Adrenal gland (tissue), 12 donors: Measurements from ENCODE around the gene TTLL10. TPM values are rescaled to one million over a fixed set of nuclear protein-coding genes. Genes with fewer than 3 reads are reported as not detected.

ENCODE experiments used
- DNase-seq, 7 donors: peaks; one replicate each; pipeline ENCODE4 v3.0.0-alpha.2; 2019 to 2020
- H3K27ac ChIP-seq, 5 donors: fragments of 200-600 bp; sonication (generic) in 4 of 5; 1 replicate in 3 of 5; 2 replicates in 2 of 5; pipeline versions ENCODE4 v1.5.1 to v1.8.0; 2016 to 2020; ENCODE audit warnings: mild to moderate bottlenecking in 1 of 5
- H3K27me3 ChIP-seq: fragments of 200-600 bp; 2 replicates; pipeline ENCODE4 v1.8.0; 2021
- H3K36me3 ChIP-seq, 2 donors: fragments of 200-600 bp; replicated peaks in 1 of 2; 1 replicate in 1 of 2; 2 replicates in 1 of 2; pipeline versions ENCODE4 v1.5.1 to v1.8.0; 2018 to 2022
- H3K4me1 ChIP-seq, 2 donors: fragments of 200-600 bp; replicated peaks in 1 of 2; 1 replicate in 1 of 2; 2 replicates in 1 of 2; pipeline versions ENCODE4 v1.5.1 to v1.8.0; 2018 to 2021
- H3K4me3 ChIP-seq, 4 donors: fragments of 200-600 bp; sonication (generic) in 3 of 4; one replicate each; pipeline ENCODE4 v1.5.1; 2016 to 2018
- H3K9me3 ChIP-seq, 3 donors: fragments of 200-600 bp; sonication (generic) in 1 of 3; replicated peaks in 1 of 3; 1 replicate in 2 of 3; 2 replicates in 1 of 3; pipeline versions ENCODE4 v1.5.1 to v1.8.0; 2016 to 2021
- POLR2A ChIP-seq, 2 donors: fragments of 450-650 bp; IDR thresholded peaks; one replicate each; pipeline ENCODE4 v1.6.1; 2017; ENCODE audit warnings: antibody characterized with exemption in 2 of 2, mild to moderate bottlenecking in 2 of 2, moderate library complexity in 1 of 2
- WGBS, 4 donors: extraction: QIAGEN DNeasy Blood & Tissue Kit in 2 of 4; methylation state at CpG; one replicate each; pipeline versions ENCODE4 v1.1.5 to v1.1.7; 2013 to 2017; 5-methylcytosine and 5-hydroxymethylcytosine counted together
- intact Hi-C, 2 donors: fragments of 100-400 bp; cut with DNase I; formaldehyde crosslinking; loops; one replicate each; pipeline versions ENCODE4 v1.14.1 to v1.15.0; 2022 to 2023
- polyA plus RNA-seq, 3 donors: library from polyadenylated mRNA; stranded (reverse); fragments of 200-250 nt in 2 of 3; fragments of 350-450 nt in 1 of 3; fragmentation: Illumina TruSeq in 1 of 3; extraction: RNeasy Lipid Tissue Mini Kit (QIAGEN cat#74804) in 1 of 3; gene quantifications; one replicate each; pipeline ENCODE4 v1.2.3, GENCODE V29; 2013 to 2014
- total RNA-seq, 9 donors: library from RNA; depleted of rRNA in 4 of 9; stranded (reverse); fragments of >200 nt in 4 of 9; fragments of 120-200 nt in 1 of 9; fragmentation: NEBNext Ultra II Directional in 1 of 9; extraction: Animal tissue kit (Norgen Biotek cat#: 25700) in 1 of 9; gene quantifications; one replicate each; pipeline versions ENCODE4 v1.1.0 to v1.2.4, GENCODE V29; 2013 to 2023
- TF ChIP-seq, protein P1 (sequence below), 6 experiments: fragments of 450-650 bp in 4 of 6; fragments of 200-600 bp in 2 of 6; sonication (generic) in 1 of 6; IDR thresholded peaks; 1 replicate in 5 of 6; 2 replicates in 1 of 6; pipeline versions ENCODE4 v1.5.1 to v1.8.0; 2016 to 2021; ENCODE audit warnings: antibody characterized with exemption in 6 of 6, mild to moderate bottlenecking in 2 of 6, moderate library complexity in 1 of 6
- donor health status: healthy with polysubstance abuse.
- donor health status: Bipolar disorder and iron deficiency.
- donor health status: DM: yes; HTN: yes; CAD: no.
- donor health status: DM: no; HTN: no; CAD: no.
- donor health status: DM: no; HTN: no; CAD: no.
- donor health status: DM: yes; HTN: yes; CAD: no.

TTLL10 gene
- total and polyA plus RNA-seq, 12 donors: 0.32 to 0.44 TPM; not detected in 10

DNA sequence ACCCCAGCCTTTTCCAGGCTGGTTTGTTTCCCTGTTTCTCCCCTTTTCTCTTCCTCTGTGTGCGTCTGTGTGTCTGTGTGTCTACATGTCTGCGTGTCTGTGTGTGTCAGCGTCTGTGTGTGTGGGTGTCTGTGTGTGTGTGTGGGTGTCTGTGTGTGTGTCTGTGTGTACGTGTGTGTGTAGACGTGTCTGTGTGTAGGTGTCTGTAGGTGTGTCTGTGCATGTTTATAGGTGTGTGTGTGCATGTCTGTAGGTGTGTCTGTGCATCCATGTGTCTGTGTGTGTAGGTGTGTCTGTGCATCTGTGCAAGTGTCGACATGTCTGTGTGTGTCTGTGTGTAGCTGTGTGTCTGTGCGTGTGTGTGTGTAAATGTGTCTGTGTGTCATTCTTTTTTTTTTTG lies 3.3 kb downstream of the TTLL10 start:
- Histone ChIP-seq H3K4me1 (no peaks in the 10 kb centered on the region), H3K27me3 (peaks cover 40% of the 10 kb centered on the region), H3K9me3 (no peaks in the 10 kb centered on the region), H3K4me3 (no peak overlapping the region), H3K27ac (no peak overlapping the region), H3K36me3 (no peaks in the 10 kb centered on the region)
- DNase-seq: no peak
- 53 to 75% (median 59%) methylated on average over 5 to 7 of the region's 7 CpGs for WGBS, 4 donors
- no peak for TF ChIP-seq POLR2A (IDR thresholded peaks at IDR 0.05)
- TF ChIP-seq, protein P1, sequence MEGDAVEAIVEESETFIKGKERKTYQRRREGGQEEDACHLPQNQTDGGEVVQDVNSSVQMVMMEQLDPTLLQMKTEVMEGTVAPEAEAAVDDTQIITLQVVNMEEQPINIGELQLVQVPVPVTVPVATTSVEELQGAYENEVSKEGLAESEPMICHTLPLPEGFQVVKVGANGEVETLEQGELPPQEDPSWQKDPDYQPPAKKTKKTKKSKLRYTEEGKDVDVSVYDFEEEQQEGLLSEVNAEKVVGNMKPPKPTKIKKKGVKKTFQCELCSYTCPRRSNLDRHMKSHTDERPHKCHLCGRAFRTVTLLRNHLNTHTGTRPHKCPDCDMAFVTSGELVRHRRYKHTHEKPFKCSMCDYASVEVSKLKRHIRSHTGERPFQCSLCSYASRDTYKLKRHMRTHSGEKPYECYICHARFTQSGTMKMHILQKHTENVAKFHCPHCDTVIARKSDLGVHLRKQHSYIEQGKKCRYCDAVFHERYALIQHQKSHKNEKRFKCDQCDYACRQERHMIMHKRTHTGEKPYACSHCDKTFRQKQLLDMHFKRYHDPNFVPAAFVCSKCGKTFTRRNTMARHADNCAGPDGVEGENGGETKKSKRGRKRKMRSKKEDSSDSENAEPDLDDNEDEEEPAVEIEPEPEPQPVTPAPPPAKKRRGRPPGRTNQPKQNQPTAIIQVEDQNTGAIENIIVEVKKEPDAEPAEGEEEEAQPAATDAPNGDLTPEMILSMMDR (IDR thresholded peaks at IDR 0.05): no peak
- intact Hi-C loops: no loop called here

DNA sequence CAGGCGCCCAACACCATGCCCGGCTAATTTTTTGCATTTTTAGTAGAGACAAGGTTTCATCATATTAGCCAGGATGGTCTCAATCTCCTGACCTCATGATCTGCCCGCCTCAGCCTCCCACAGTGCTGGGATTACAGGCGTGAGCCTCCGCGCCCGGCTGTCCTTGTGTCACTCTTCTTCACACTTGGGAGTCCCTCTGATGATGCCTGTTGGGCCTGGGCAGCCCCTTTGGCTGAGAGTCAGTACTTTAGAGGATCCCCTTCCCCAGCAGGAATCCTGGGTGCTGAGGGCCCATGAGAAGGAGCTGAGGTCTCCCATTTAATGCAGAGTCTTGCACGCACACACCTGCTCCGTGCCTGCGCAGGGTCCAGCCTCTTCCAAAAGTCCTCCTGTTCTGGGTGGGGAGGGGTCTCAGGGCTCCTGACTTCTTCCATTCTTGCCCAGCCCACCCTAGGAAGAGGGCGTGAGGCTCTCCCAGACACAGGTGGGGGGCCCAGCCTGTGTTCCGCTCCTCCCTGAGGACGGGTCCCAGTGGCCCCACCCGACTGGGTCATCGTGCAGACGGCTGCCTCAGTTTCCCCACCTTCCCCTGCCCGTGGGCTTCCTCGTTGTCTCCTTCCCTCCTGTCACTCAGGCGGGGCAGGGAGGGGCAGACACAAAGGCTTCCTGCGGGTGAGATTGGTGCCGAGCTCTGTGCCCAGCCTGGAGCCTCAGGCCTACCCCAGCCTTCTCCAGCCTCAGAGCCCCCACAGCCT lies 3.9 kb downstream of the TTLL10 start:
- TF ChIP-seq, protein P1 (IDR thresholded peaks at IDR 0.05): no peak
- no peak for TF ChIP-seq POLR2A (IDR thresholded peaks at IDR 0.05)
- WGBS, 4 donors: 66 to 86% (median 75%) methylated on average over 10 to 21 of the region's 21 CpGs
- Histone ChIP-seq H3K27me3 (peaks cover 34% of the 10 kb centered on the region), H3K36me3 (no peaks in the 10 kb centered on the region), H3K4me1 (no peaks in the 10 kb centered on the region), H3K9me3 (no peaks in the 10 kb centered on the region), H3K27ac (no peak overlapping the region), H3K4me3 (no peak overlapping the region)
- intact Hi-C loops: no loop called here
- peak in 1 of 7 donors; percentile 6 for DNase-seq

DNA sequence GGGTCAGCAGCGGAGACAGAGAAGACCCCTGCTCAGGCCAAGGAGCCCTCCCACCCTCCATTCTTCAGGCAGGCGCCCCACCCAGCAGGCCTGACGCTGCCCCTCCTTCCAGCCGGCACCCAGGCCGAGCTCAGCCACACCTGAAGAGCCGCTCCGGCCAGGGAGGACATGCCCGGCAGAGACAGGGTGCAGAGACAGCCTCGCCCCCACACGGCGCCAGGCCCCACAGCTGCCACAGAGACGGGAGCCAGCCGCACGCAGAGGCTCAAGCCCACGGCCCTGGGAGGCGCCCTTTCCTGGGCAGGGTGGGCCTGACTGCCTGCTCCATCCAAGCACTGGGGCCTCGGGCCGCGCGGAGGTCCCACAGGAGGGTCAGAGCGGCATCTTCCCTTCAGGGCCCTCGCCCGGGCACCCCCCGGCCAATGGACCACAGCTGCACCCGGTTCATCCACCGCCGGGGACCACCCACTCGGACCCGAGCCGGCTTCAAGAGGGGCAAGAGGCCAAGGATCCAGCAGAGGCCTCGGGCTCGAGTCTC lies 5.2 kb downstream of the TTLL10 start:
- Histone ChIP-seq H3K4me3 (no peak overlapping the region), H3K27ac (no peak overlapping the region), H3K27me3 (peaks cover 40% of the 10 kb centered on the region), H3K9me3 (no peaks in the 10 kb centered on the region), H3K4me1 (no peaks in the 10 kb centered on the region), H3K36me3 (no peaks in the 10 kb centered on the region)
- 81 to 85% (median 83%) methylated on average over 4 to 32 of the region's 32 CpGs; no CpG with 5 or more reads in 1 of the 4 donors for WGBS, 4 donors
- intact Hi-C loops: no loop called here
- no peak for TF ChIP-seq POLR2A (IDR thresholded peaks at IDR 0.05)
- TF ChIP-seq, protein P1 (IDR thresholded peaks at IDR 0.05): no peak
- DNase-seq: peak in 1 of 7 donors; percentile 4

DNA sequence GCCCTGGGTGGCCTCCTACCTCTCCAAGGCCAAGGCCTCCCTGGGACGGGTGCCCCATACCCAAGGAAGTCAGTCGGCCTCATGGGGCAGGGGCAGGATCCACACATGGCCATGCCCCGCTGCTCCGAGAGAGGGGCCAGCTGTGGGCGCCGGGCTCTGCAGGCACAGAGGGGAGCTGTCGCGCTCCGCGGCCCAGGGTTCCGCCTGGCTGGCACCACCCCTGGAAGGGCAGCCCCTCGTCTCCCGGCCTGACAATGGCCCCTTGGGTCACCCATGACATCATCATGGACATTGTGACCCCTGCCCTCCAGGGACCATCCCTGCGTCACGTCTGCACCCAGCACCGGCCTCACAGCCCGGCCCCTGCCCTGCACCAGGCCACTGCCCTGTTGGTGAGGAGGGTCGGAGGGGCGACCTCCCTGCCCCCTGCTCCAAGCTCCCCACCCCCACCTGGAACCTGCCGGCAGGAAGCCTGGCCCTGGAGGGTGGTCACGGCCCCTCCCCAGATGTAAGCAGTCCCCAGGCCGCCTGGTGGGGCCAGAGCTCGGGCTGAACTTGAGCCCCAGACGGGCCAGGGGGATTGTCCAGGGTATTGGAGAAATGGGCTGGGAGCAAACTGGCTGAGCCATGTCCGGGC lies 5.8 kb downstream of the TTLL10 start:
- Histone ChIP-seq H3K27me3 (peaks cover 36% of the 10 kb centered on the region), H3K27ac (no peak overlapping the region), H3K36me3 (no peaks in the 10 kb centered on the region), H3K4me3 (no peak overlapping the region), H3K4me1 (no peaks in the 10 kb centered on the region), H3K9me3 (no peaks in the 10 kb centered on the region)
- intact Hi-C loops: no loop called here
- WGBS, 4 donors: 71 to 81% (median 73%) methylated on average over 4 to 25 of the region's 25 CpGs; no CpG with 5 or more reads in 1 of the 4 donors
- no peak for TF ChIP-seq POLR2A (IDR thresholded peaks at IDR 0.05)
- TF ChIP-seq, protein P1 (IDR thresholded peaks at IDR 0.05): no peak
- DNase-seq: peak in 1 of 7 donors; percentile 3
